Loucy (cell line): Measurements from ENCODE around the gene KIAA0753.

Source experiments
- EZH2phosphoT487 ChIP-seq: fragments of 200-600 bp; IDR thresholded peaks from 2 replicates; pipeline ENCODE4 v1.6.1; 2018; ENCODE audit warnings: antibody characterized with exemption, mild to moderate bottlenecking, moderate library complexity, borderline replicate concordance
- TF ChIP-seq, protein P1 (sequence below): fragments of 200-600 bp; sonication (generic); conservative IDR thresholded peaks from 2 replicates; pipeline ENCODE4 v1.5.1; 2014; ENCODE audit warnings: mild to moderate bottlenecking, antibody characterized with exemption, low read length

DNA sequence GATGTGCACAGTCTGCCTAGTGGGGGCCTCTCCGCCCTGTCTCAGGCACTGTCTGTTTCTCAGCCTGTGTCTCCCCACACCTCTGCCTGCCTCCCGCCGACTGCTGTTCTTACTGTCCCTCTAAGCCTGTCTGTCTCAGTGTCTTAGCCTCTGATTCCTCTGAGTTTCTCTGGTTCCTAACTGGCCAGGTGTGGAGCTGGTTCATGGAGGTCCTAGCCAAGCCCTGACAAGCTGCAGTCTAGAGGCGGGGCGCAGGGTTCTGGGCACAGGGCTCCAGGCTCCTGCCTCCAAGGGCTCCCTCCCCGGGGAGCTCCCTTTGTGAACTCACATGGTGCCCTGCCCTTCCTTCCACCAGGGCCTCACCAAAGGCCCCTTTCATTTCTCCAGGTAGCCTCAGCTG lies 30.5 kb upstream of the KIAA0753 start:
- TF ChIP-seq, protein P1, sequence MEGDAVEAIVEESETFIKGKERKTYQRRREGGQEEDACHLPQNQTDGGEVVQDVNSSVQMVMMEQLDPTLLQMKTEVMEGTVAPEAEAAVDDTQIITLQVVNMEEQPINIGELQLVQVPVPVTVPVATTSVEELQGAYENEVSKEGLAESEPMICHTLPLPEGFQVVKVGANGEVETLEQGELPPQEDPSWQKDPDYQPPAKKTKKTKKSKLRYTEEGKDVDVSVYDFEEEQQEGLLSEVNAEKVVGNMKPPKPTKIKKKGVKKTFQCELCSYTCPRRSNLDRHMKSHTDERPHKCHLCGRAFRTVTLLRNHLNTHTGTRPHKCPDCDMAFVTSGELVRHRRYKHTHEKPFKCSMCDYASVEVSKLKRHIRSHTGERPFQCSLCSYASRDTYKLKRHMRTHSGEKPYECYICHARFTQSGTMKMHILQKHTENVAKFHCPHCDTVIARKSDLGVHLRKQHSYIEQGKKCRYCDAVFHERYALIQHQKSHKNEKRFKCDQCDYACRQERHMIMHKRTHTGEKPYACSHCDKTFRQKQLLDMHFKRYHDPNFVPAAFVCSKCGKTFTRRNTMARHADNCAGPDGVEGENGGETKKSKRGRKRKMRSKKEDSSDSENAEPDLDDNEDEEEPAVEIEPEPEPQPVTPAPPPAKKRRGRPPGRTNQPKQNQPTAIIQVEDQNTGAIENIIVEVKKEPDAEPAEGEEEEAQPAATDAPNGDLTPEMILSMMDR = no peak
- TF ChIP-seq EZH2phosphoT487 = no peak
